NCI-H2227 (cell line): ENCODE measurements around the gene CYYR1.

Experiments
- DNase-seq: peaks from one replicate; lab custom pipeline; 2025; ENCODE audit not compliant: unreplicated experiment; lab: John Stamatoyannopoulos, UW

The CYYR1 gene

DNA sequence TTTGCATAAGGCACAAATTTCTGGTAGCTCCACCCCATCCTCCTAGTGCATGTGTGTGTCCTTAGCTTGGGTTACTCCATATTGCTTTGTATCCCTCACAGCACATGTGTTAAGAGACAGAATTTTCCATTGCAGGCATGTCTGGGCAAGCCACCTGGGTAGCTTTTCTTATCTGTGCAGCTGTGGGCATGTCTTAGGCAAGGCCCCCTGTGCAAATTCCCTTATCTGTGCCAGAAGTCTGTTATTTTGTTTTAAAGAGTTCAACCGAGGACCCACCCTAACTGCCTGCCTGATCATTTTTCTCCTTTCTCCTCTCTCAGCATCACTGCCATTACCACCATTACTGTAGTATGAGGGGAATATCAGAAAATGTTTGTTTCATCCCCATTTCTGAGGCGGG lies 131.9 kb downstream of the CYYR1 start:
- DNase-seq = no peak

DNA sequence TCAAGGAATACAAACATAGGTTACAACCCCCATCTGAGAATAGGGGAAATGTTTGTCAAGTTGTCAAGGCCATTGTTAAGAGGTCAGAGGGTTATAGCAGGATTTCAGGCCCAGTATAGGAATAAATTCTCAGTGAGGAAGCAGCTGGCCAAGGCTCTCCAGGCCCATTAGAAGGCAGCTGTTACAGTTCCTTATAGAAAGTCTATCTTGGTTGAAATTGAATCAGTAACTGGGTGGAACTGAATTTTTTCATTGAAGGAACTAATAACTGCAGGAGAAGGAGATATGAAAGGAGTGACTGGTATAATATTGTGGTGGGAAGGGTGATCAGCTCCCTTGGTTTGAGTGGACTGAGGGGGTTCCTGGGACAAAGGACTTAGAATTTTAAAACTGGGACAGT lies 134.1 kb downstream of the CYYR1 start:
- no peak for DNase-seq

DNA sequence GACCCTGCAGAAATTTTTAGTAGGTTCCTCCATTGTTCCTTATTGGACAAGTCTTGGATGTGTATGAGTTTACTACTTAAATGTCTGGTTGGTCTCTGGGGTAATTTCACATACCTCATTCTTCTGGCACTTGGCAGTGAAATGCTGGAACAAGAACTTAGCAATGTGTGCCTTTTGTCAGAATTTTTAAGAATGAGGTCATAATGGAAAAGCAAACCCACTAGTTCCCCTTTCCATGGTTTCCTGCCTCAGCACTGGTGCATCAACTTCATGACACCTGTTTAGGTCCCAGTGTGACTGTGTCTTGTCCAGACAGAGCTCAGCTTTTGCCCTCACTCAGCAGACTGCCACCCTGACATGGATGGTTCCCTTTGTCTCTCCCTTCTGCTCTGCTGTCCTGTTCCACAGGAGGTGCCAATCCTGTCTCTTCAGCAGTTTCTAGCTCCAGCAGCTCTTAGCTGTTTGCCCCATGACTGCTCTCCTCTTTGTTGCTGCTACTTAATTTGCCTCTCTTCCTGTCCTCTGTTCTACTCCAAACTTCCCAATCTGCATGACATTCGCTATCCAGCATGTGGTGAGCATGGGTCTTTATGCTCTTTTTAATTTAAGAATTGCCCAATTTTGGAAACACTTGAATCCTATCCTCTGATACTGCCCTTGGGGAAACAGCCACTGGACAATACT lies 135.6 kb downstream of the CYYR1 start:
- no peak for DNase-seq

DNA sequence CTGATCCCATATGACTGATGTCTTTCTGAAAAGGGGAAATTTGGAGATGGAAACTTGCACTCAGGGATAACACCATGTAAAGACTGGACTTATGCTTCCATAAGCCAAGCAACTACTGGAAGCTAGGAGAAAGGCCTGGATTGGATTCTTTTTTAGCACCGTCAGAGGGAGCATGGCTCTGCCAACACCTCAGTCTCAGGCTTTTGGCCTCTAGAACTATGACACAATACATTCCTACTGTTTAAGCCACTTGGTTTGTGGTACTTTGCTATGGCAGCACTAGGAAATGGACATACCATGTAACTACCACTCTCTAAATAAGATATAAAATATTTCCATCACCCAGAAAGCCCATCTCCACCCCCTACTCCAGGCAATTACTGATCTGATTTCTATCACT lies 139.7 kb downstream of the CYYR1 start:
- DNase-seq = no peak

DNA sequence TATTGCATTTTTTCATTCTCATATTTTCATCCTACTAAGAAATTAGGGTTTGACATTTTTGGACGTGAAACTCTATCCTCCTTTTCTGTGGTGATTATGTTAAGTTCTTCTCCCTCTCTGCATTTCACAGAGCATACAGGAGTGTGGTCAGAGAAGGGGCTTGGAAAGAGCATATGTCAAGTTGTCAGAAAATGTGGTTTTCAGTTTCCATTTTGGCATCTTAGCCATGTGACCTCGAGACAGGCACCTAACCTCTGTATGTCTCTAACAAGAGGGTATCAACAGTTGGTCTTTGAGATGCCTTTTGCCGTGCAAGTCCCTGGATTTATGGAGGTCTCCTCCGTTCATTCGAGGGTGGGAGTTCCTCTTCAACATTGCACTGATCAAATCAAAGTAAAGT lies 140.7 kb downstream of the CYYR1 start:
- no peak for DNase-seq

DNA sequence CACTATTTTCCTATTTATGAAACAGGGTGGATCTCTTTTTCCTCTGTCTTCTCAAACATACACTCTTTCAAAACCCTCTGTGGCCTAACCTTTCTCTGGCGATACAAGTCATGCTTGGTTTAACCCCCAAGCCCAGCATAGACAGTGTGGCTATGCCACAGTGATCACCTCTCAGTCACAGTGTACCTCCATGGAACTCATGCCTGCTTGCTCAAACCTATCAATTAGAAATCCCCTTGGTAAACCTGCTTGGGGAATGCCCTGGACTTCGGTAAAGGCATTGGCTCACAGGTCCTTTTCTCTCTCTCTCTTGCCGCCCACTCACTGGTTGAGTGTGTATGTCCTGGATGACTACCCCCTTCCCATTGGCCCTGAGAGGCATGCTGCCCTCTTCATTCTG lies 147.5 kb downstream of the CYYR1 start:
- DNase-seq = no peak

DNA sequence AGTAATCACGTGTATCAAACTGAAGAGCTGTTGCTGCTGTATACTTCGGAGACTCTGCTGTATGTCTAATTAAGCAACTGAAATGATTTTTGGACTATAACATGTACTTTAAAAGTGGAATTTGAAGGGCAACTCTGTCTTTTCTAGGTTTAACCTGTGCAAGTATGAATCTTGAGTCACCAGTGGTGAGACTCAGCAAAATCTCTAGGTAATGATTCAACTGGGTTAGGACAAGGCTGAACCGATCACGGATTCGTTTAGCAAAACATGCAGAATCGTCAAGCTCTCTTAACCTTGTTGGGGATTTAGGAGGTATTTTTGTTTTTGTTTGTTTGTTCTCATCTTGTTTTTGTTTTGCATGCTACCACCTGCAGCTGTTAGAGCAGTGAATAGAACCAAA lies 149.6 kb downstream of the CYYR1 start:
- no peak for DNase-seq

DNA sequence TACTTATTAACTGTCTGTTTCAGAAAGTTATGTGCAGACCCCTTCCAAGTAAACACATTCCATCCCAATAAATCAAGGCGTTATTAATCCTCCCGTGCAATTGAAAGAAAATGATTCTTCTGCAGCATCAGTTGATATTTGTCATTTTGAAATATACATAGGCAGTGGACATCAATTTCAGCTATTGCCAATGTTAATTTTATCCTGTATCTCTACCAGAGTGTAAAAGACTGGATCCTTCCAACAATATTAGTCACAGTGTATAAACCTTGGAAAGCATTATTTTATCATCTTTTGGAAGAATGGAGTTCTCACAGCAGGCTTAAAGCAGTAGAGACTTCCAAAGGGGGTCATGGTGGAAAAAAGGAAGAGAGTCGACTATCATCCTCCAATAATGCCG lies 150.4 kb downstream of the CYYR1 start:
- DNase-seq = no peak

DNA sequence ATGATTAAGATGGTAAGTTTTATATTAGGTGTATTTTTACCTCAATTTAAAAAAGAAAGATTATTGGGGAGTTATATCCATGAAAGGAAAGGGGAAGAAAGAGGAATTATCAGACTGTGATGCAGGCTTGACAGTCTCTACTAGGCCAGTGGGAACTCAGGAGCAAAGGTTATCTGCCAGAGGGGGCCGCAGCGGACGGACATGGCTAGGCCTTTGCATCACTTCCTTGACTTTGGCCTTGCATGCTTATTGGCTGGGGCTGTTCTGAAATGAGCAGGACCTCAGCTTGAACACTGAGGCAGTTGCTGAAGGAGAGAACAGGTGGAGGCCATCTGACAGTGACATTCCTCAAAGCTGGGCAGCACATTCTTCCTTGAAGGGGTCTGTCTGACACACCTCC lies 150.9 kb downstream of the CYYR1 start:
- no peak for DNase-seq

DNA sequence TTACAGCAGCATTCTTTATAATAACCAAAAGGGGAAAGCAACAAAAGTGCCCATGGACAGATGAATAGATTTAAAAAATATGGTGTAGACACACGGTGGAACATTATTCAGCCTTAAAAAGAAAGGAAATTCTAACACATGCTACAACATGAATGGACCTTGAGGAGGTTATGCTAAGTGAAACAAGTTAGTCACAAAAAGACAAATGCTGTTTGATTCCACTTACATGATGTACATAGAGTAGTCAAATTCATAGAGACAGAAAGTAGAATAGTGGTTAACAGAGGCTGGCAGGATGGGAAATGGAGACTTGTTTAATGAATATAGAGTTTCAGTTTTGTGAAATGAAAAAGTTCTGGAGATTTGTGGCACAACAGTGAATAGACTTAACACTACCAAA lies 151.4 kb downstream of the CYYR1 start:
- DNase-seq = no peak
